Hindlimb muscle (tissue), 1 donor: Measurements from ENCODE around the gene SRSF4. TPM values are rescaled to one million over a fixed set of nuclear protein-coding genes. Genes with fewer than 3 reads are reported as not detected.

Source experiments
- DNase-seq: peaks from one replicate; pipeline ENCODE4 v3.0.0-alpha.2; 2013
- polyA plus RNA-seq: library from polyadenylated mRNA; unstranded; fragments of 120-200 nt; gene quantifications from one replicate; pipeline ENCODE4 v1.2.1, GENCODE V29; 2013; ENCODE audit not compliant: insufficient read length

The SRSF4 gene
- polyA plus RNA-seq, 1 donor: 74.1 TPM

- no peak for DNase-seq
Measured at GRCh38 chr1:29200906-29201594, 19.4 kb upstream of the SRSF4 start.

GRCh38 chr1:29197993-29198392 lies 16.3 kb upstream of the SRSF4 start:
- no peak for DNase-seq

GRCh38 chr1:29197590-29197924 lies 15.9 kb upstream of the SRSF4 start:
- DNase-seq: no peak

DNA sequence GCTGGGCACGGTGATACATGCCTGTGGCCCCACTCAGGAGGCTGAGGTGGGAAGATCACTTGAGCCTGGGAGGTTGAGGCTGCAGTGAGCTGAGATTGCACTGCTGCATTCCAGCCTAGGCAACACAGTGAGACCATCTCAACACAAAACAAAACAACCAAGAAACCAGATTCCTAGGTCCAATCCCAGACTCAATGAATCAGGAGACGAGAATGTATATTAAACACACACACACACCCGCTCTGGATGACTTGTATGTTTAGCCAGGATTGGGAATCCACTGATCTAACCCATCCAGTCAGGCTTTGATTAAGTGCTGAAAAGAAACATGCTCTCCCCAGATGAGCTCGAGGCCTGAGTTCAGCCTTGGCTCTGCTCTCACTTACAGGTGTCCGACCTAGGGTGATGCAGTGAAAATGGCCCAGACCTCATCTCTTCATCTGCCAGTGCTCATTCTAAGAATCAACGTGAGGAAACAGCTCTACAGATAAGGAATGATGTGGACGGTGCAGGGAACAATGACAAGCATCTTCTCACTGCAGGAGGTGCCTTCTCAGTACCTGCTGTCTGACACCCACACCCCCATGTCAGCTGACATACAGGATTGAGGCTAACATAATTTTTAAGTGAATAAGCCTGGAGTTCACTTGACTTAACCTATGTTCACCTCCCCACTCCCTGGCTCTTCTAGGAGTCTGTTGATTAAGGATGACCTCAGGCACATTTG lies 15.3 kb upstream of the SRSF4 start:
- DNase-seq: no peak

- DNase-seq: no peak
Measured at GRCh38 chr1:29195881-29196291, 14.2 kb upstream of the SRSF4 start.

DNA sequence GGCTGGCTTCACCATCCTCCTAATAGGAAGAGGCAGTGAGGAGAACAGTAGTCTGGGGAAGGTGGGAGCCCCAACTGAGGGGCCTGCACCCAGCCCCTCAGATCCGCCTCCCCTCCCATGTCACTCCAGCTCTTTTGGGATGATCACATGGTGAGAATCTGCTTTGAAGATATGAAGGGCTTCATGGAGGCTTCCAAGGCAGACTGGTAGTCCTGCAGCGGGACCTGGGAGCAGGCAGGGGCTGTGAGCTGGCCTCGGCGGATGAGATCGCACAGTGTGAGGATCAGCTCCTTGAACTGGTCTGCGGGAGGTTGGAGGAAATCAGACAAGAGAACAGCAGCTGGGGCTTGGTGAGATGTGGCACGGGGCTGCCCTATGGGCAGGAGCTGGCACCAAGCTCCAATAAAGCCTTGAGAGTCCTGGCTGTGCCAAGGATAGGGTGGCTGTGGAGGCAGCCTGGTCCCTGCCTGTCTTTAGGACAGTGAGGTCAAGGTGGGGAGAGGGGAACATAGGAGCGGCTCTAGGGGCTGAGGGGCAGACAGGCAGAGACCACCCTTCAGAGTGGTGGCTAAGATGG lies 12.3 kb upstream of the SRSF4 start:
- no peak for DNase-seq

- no peak for DNase-seq
Measured at GRCh38 chr1:29190718-29191117, 9.0 kb upstream of the SRSF4 start.

GRCh38 chr1:29186707-29187106 lies 5.0 kb upstream of the SRSF4 start:
- no peak for DNase-seq

GRCh38 chr1:29186252-29186651 lies 4.6 kb upstream of the SRSF4 start:
- DNase-seq: no peak

GRCh38 chr1:29183287-29183686 lies 1.6 kb upstream of the SRSF4 start:
- no peak for DNase-seq

GRCh38 chr1:29180497-29181412 lies 945 bp downstream of the SRSF4 start:
- DNase-seq: no peak

DNA sequence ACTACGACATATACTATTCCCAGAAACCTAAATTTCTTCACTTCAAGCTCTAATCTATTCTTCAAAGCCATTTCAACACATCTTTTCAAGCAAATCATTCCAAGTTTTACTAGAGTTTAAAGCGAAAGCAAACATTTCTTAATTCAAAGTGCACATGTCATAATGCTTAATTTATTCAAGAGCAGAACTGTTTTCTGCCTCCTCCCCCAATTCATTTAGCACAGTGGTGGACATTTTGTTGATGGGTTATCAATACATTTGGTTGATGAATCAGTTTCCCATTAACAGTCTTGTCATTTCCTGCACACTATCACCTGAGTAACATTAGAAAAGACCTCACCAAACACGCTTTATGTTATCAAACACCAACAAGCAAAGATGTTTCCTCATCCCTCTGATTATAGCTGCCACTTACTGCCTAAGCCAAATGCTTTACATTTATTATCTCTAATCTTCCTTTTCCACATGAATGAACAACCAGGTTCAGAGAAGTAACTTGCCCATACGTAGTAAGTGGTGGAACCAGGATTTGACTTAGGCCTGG lies 2.0 kb downstream of the SRSF4 start:
- DNase-seq: no peak

DNA sequence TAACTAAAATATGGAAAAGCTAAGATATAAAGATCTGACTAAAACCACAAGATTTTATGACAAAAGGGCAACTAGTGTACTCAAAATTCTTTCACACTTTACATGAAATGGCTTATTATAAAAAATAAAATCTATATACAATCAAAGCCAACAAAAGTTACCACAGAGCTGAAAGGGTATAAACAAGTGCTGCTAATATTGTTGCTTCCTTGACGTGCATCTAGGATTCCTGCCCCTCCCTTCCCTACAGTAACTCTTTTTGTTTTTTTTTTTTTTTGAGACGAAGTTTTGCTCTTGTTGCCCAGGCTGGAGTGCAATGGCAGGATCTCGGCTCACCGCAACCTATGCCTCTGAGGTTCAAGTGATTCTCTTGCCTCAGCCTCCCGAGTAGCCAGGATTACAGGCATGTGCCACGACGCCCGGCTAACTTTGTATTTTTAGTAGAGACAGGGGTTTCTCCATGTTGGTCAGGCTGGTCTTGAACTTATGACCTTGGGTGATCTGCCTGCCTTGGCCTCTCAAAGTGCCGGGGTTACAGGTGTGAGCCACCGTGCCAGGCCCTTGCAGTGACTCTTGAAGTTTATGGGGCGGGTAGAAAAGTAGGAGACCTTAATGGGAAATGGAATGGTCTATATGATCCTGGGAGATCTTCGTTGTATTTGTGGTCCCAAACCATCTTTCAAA lies 4.5 kb downstream of the SRSF4 start:
- no peak for DNase-seq

- DNase-seq: no peak
Measured at GRCh38 chr1:29176576-29176975, 5.1 kb downstream of the SRSF4 start.

DNA sequence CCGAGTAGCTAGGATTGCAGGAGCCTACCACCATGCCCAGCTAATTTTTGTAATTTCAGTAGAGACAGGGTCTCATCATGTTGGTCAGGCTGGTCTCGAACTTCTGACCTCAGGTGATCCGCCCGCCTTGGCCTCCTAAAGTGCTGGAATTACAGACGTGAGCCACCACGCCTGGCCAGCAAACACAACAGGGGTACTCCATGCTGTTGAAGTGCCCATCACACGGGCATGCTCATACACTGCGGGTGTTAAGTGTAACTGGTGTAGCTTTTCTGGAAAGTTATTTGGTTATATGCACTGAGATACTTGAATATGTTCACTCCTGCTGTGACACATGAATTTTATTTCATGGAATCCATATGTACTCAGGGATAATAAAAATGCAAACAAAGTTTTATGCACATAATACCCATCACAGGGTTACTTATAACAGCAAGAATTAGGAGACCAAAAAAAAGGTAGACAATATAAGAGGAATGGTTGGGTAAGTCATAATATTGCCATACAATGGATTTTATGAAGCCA lies 9.2 kb downstream of the SRSF4 start:
- no peak for DNase-seq

DNA sequence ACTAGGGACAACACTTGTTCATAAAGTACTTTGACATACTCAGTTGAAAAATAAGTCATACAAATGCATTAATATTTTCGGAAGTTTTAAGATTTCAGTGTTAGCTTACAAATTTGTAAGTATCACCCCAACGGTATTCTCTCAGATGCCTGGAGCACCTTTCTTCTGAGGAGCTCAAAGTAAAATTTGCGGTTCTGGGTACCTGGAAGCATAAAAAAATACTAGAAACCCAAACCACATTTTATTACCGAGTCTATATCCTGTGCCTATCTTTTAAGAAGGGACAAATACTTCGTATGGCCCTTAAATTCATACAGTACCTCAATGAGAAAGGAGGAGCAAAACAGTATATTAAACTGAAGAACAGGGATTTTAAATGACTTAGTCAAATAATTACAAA lies 10.2 kb downstream of the SRSF4 start:
- DNase-seq: no peak

DNA sequence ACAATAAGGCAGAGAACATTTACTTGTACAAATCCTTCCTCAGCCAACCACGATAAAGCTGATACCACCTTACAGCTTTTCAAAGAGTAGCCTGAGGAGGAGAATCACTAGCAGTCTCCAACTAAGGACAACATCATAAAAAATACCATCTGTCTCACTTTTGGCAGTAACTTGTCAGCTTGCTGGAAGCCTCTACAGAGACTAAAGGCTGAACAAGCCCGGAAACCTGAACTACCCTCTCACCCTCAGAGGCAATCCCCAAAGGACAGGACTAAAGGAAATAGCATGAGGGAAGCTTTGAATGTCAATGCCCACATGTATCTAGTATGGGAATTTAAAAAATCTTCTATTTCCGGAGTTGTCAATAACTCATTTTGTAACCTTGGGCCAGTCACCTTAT lies 10.6 kb downstream of the SRSF4 start:
- no peak for DNase-seq

- DNase-seq: no peak
Measured at GRCh38 chr1:29169976-29170375, 11.7 kb downstream of the SRSF4 start.

DNA sequence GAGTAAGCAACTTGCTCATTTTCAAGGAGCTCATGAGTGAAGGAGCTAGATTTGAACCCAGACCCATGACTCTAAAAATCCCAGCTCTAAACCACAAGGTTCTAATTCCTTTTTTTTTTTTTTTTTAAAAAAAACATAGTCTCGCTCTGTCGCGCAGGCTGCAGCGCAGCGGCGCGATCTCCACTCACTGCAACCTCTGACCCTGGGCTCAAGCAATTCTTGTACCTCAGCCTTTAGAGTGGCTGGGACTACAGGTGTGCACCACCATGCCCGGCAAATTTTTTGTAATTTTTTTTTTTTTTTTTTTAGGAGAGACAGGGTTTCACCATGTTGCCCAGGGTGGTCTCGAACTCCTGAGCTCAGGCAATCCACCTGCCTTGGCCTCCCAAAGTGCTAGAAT lies 13.8 kb downstream of the SRSF4 start:
- no peak for DNase-seq

GRCh38 chr1:29166291-29166878 lies 15.3 kb downstream of the SRSF4 start:
- DNase-seq: no peak

DNA sequence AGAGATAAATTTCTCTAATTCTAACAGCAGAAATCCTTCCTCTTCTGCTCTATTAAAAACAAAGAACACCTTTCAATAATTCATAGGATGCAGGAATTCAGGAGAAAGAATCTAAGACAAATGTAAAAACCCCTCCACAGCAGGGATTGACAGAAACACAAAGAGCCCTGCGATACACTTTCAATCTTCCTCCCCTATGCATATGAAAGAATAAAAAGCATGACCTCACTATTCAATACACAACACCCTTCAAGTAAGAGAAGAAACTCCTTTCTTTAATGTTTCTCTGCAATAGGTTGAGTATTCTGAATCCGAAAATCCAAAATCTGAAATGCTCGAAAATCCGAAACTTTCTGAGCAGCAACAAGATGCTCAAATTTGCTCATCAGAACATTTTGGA lies 17.1 kb downstream of the SRSF4 start:
- DNase-seq: no peak
